ENCODE measurements around the gene SPOCK2.

Gene SPOCK2

DNA sequence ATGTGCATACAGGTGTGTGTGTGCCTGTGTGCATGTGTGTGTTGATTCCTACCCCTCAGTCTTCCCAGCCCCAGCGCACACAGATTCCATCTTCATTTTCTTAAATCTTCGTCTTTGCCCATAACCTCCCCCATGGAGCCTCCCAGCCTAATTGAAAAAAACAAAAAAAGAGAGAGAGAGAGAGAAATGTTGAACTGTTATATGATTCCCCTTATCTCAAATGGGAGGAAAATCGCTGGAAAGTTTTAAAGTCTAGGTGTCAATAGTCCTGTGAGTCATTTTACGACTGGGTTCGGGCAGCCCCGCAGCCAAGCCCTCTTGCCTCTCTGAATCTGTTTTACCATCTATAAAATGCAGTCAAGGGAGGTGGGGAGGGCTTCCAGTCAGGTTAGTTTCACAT lies 60.9 kb downstream of the SPOCK2 start:
- no peak for DNase-seq (ENCODE audit: low read depth)

DNA sequence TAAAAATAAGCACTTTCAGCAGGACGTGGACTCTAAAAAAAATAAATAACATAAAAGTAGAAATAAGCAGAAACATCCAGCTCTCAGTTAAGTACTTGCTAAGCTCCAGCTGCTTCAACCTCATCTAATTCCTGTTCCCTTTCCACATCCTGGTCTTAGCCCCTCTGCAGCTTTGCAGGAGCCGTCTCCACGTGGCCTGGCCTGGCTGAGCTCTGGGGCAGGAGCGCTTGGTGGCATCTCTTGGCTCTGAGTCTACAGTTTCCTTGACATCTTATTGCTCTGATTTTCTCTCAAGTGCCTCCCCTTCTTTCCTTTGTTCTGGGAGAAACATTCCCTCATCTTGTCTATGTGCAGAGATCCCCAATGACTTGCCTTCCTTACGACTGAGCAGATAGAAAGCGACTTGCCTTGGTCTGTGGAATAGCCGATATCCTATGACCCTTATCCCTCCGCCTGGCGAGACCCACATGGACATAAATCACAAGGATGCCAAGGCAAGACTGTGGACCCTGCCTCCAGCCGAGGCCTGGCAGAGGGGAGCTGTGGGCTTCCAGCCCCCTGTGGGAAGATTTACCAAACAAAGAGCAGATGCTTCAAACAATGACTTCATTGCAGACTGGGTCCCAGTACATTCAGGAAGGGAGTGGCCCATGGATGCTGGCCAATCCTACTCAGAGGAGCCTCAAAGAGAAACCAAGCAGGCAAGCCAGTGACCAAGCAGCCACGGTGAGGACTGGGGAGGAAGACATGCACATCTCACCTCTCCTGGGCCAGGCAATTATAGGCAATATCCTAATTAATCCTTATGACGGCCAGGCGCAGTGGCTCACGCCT lies 61.9 kb downstream of the SPOCK2 start:
- DNase-seq (ENCODE audit: low read depth), result no peak

DNA sequence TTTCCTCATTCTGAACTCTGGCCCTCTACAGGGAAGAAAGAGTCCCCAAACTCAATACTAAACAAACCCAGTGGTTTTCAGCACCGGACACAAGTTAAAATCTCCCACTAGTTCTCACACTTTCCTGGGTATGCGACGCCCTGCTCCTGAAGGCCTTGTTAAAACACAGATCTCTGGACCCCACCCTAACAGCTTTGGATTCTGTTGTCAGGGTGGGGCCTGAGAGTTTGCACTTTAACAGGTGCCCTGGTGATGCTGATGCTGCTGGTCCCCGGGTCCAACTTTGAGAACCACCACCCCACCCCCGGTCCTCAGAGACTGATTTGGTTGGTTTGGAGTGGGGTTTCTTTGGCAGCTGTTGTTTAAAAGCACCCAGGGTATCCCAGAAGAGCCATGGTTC lies 62.5 kb downstream of the SPOCK2 start:
- no peak for DNase-seq (ENCODE audit: low read depth)

DNA sequence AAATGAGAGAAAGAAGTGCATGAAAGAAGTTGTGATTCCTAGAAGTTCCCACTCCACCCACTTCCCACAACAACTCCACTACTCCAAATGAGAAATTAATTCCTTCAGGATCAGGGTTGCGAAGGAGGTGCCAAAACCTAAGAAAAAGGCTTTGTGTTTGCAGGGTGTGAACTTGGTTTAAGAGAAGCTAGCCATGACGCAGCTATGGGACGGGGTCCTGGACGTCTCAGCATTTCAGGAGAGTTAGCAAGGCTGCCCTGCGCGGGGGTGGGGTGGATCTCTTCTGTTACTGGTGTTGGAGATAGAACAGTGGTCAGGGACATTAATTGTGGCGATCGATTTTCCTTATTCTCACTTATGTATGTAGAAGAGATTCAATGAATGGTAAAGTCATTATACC lies 63.0 kb downstream of the SPOCK2 start:
- DNase-seq (ENCODE audit: low read depth), result no peak

DNA sequence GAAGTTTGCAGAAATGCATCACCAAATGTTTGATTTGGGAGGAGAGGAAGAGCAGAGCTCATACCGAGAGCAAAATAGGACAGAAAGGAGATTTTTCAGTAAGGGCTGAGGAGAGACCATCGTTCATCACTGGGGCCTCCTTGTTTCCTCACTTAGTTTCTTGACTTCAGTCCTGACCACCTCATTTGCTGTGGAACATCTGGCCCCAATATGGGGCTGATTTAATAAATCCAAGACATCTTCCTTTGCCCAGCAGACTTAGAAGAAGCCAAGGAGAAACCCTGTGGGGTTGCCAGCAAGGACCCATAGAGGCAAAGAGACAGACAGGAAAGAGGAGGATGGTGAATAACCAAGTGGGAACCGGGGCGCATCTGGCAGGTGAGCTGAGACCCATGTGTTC lies 63.8 kb downstream of the SPOCK2 start:
- no peak for DNase-seq (ENCODE audit: low read depth)

DNA sequence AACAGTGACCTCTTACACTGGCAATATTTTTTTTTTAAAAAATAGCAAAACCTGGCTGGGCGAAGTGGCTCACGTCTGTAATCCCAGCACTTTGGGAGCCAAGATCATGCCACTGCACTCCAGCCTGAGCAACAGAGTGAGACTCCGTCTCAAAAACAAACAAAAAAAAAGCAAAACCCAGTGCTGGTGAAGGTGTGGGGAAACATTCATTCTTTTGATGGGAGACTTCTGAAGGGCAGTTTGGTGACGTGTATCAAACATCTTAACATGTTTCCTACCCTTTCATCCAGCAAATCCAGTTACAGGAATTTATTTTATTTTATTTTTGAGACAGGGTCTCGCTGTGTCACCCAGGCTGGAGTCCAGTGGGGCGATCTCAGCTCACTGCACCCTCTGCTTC lies 66.1 kb downstream of the SPOCK2 start:
- DNase-seq (ENCODE audit: low read depth), result no peak

DNA sequence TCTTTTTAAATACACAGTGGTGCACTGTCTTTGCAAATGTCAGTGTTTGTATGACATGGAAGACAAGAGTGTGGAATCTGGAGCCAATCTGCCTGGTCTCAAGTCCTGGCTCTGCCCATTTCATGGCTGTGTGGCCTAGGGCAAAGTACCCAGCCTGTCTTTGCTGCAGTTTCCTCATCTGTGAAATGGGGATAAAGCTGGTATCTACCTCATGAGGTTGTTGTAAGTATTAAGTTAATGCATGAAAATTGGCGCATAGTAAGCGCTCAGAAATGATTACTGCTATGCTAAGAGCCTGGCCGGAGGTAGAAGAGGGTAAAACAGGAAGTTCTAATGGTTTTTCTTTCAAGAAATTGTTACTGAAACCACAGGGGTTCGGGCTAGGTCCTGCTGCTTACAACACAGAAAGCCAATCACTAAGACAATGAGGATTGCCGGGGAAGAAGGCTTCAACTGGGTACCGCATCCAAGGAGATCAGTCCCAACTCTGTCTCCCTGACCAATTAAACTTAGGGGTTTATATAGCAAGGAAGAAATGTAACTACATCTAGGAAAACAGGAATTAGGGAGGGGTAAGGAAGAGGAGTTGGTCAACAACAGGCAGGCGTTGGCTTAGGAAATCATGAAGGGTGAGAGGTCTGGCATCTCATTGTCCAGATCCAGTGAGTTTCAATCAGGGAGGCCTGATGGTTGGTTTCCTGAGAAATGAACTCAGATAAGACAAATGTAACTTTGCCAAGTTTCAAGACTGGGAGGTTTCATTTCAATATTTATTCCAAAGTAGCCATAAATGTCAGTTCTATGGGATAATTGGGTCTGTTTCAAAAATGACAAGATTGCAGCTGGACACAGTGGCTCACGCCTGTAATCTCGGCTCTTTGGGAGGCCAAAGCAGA lies 67.2 kb downstream of the SPOCK2 start:
- no peak for DNase-seq (ENCODE audit: low read depth)

DNA sequence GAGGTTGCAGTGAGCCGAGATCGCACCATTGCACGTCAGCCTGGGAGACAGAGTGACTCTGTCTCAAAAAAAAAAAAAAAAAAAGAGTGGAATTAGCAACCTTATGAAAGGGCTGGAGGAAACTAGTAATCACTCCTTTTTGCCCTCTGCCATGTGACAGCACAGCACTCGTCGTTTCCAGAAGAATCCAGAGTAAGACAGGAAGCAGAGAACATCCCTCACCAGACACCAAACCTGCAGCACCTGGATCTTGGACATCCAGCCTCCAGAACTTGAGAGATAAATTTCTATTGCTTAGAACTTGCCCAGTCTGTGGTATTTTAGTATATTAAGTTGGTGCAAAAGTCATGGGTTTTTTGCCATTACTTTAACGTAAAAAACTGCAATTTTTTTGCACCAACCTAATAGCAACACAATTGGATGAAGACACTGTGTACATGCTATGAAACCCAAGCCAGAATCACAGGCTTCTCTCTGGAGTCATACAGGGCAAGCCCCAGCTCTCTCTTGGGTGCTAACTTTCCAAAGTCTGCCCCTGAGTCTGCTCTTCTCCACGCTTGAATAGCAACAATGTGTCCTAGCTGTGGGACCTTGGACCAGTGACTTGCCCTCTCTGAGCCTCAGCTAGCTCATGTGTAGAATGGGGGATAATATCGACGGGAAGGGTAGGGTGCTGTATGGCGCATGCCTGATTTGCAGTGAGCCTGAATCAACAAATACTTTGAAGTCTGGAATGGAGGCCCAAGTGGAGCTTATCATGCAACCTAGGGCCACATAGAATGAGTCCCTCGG lies 69.1 kb downstream of the SPOCK2 start:
- no peak for DNase-seq (ENCODE audit: low read depth)

DNA sequence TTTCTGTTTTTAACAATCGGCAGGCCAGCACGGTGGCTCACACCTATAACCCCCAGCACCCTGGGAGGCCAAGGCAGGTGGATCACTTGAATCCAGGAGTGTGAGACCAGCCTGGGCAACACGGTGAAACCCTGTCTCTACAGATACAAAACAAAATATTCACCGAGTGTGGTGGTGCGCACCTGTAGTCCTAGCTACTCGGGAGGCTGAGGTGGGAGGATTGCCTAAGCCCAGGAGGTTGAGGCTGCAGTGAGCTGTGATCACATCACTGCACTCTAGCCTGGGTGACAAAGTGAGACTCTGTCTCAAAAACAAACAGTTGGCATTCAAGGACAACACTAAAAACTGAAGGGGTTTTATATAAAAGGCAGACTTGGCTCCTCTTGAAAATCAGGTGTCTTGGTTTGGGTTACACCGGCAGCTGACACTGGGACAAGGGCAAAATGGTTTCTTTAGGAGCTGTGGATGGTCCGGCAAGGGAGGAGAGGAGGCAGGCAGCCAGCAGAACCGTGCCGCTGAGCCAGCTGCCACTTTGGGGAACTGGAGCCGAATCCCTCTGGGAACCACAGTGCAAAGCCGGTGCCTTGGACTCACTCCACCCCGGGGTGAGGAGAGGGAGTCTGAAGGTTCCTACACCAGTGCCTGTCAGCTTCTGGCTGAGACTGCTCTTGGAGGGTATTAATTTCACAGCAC lies 71.6 kb downstream of the SPOCK2 start:
- DNase-seq (ENCODE audit: low read depth), result no peak

DNA sequence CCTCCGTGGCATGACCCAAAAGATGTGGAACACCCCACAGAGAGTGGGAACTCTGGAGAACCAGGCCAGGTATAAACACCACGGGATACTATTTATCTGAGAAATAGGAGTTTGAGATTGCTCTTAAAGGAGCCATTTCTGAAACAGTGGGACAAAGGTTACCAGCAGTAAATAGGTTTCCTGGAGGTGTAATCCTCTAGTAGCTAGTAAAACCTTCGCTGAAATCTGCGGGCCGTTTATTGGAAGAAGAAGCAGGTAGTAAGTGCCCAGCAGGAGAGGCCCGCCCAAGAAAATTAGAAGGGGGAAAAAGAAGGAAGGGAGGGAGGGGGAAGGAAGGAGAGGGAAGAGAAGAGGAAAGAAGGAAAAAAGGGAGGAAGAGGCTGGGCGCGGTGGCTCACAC lies 72.5 kb downstream of the SPOCK2 start:
- no peak for DNase-seq (ENCODE audit: low read depth)

DNA sequence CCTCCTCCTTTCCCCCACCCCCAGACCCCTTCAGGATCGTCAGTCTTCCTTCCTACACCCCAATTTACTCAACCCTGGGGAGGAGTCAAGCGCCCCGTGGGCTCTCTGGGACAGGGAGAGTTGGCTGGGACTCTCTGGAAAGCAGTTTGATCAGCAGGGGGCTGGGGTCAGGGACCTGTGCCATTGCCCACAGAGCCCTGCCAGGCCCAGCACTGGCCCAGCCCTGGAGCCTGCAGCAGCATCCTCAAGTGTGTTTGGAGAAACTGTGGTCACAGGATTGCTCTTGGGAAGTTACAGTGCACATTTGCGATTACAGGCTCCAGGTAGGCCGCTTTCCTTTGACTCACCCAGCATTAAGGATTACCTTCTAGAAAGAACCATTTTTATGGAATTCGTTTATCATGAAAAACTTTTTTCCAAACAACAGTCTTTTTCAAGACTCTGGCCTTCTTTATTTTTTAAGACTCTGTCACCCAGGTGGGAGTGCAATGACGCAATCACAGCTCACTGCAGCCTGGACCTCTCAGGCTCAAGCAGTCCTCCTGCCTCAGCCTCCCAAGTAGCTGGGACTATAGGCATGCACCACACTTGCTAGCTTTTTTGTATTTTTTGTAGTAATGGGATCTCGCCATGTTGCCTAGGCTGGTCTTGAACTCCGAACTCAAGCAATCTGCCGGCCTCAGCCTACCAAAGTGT lies 73.4 kb downstream of the SPOCK2 start:
- DNase-seq (ENCODE audit: low read depth), result no peak

DNA sequence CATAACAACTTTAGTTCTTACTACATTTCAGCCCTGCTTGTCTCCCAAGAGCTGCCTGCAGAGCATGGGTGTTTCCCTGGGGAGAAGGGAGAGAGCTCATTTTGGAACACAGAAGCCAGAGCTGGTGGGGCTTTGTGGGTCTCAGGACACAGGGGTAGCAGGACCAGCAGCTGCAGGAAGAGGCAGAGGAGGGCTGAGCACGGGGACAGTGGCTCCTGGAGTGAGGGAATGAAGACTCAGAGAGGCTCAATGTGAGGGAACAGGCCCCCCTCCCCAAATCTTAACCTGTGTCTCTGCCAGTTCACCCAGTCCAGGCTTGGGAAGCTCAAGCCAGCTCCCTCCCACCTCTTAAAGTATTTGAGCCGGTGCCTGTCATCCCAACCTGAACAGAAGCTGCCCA lies 74.2 kb downstream of the SPOCK2 start:
- DNase-seq (ENCODE audit: low read depth), result no peak

DNA sequence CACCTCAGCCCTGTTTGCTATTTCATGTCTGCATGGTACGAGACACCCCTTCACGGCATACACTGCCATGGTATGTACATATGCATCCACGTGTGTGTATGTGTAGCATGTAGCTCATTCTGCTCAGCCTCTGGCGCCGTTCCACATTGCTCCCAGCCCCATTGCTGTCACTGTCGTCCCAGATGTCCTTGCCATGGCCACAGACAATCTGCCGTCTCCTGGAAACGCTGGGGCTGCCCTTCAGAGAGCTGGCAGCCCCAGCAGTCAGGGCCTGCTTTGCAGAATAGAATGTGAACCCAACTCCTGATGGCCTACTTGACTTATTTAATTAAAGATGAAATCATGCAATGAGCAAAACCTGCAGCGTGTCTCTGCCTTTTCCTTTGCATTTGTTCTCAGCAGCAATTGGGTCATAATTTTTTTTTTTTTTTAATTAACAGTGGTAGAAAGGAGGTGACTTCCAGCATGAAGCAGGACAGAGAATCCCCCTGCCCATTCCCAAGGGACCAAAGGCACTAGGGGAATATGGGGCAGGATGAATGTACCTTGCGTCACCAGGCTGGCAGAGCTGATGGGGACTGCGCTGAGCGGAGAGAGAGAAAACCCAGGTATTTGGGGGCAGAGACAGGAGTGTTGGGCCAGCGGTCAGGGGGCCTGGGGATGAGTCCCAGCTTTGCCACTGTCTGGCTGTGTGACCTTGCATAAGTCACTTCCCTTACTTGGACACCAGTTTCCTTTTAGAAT lies 75.0 kb downstream of the SPOCK2 start:
- no peak for DNase-seq (ENCODE audit: low read depth)

DNA sequence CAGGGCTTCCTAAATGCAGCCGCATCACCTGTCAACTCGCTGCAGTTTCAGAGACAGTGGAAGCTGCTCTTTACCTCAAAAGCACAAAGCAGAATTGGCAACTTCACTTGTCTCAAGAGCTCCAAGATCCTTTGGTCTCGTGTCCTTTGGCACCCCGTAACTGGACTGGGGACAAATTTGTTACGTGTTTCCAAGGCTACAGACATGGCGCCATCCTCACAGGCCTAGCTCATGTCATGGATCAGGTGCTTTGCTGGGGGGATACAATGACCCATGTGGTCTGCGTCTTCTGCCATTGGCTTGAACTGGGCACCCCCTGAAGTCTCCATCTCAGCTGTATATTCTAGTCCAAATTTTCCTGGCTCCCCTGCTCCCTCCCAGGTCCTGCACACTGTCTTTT lies 75.6 kb downstream of the SPOCK2 start:
- no peak for DNase-seq (ENCODE audit: low read depth)

DNA sequence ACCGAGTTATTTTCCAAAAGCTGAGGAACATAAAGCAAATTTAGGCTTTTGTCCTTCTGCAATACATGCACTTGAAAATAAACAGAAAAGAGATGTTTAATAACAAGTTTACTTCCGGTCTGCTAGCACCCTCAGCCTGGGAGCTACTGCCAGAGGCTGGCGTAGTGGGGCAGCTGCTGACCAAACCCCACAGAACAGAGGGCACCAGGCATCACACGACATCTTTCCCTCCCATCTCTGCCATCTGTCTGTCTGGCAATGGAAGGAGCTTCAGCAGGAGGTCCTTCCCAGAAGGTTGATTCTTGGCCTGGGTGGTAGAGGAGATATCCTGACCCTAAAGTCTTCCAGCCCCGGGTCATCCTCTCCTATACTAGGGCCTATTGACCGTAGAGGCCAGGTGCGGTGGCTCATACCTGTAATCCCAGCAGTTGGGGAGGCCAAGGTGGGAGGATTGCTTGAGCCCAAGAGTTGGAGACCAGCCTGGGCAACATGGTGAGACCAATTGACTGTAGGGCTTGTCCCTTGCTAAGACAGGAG lies 76.3 kb downstream of the SPOCK2 start:
- DNase-seq (ENCODE audit: low read depth), result no peak

DNA sequence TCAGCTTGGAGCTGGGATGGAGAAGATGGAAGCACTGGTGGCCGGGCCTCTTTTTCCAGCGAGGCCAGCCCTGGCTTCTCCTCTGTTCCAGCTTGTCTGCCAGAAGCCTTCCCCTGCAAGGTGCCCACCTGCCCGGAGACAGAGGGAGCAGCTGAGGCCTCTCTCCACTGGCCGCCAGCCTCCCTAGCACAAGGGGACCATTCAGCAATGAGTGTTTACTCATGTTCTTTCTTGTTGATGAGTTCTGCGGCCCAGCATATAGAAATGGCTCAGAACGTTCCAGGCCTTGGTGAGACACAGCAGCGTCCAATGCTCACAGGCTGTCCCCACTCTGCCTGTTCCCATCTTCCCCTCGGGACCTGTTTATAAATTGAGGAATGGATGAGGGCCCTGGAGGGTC lies 76.9 kb downstream of the SPOCK2 start:
- DNase-seq (ENCODE audit: low read depth), result no peak

DNA sequence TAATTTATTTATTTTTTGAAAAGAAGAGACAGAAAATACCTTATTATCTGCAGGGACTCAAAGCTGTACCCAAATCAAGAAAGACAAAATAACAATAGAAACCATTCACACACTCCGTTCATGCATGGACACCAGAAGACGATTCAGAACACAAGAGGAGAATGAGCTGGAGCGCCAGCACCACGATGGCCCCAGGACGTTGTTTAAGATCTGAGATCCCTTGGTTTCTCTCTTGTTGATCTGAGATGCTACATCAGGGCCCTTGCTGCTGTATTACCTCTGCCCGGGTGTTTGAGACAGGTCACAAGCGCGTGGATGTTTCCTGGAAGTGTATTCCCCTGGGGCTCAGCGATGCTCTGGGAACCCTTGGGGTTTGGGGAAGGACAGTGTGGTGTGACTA lies 77.3 kb downstream of the SPOCK2 start:
- DNase-seq (ENCODE audit: low read depth), result no peak

DNA sequence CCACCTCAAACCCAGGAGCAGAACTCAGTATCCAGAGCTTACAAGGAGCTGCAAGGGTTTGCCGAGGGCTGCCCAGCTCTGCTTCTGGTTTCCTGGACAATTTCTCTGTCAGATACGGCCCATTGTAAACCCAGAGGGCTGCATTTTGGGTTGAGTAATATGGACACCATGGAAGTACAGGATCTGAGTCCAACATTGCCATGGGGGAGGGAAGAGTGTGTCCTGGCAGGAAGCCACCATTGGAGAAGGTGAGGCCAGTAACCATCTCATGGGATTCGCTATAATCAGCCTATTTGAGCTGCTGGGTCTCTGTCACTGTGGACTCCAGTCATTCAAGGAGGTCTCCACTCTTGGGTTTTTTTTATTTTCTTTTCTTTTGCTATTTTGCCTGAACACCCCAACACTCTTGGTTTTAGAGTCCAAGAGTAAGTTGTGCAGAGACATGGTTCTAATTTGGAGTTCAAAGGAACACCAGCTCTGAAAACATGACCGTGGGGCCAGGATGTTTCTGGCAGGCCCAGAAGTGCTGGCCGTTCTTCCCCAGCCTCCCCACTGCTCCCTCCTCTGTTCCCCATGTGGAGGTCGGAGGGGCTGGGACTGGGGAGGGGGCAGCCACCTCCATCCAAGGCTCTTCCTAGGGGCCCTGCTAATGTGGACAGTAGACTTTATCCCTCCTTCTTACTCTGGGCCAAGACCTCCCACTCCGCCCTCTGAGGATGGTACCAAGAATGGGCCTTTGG lies 77.9 kb downstream of the SPOCK2 start:
- DNase-seq (ENCODE audit: low read depth), result no peak

DNA sequence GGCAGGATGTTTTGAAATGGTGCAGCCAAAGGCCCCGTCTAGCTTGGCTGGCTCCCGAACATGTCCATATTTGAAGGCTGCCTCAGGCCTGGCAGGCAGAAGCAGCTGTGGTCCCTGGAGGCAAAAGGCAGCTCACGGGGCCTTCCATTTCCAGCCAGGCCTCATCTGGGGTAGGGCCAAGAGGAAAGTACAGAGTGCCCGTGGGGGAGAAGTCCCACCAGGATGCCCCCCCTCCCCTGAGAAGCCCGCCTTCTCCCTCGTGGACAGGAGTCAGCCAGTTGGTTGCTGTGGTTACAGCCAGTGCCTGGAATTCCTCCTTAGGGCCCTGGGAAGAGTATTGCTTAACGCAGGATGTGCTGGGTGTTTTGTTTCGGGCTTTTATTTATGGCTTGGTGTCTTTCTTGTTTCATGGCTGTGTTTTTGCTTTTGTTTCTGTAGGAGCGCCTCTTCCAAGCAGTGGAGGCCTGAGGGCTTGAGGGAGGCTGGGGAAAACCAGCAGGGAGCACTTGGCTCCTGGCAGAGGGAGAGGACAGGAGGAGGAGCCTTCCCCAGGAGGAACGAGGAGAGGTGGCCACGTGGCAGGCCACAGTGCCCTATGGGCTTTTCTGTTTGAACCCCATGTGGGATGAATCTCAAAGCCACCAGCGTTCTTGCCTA lies 78.8 kb downstream of the SPOCK2 start:
- DNase-seq (ENCODE audit: low read depth), result no peak

Measured in activated T-helper 9 cell treated with anti-CD3 and anti-CD28 coated beads, Interleukin-2, amount 50 U/mL, for 16 hours (primary cell).